Peyer's patch (tissue), 4 donors: Measurements from ENCODE around the gene TMC6. TPM values are rescaled to one million over a fixed set of nuclear protein-coding genes. Genes with fewer than 3 reads are reported as not detected.

Source experiments
- DNase-seq, 3 donors: peaks; one replicate each; pipeline ENCODE4 v3.0.0-alpha.2; 2017 to 2019
- H3K27ac ChIP-seq, 4 donors: fragments of 200-600 bp; sonication (generic); one replicate each; pipeline ENCODE4 v1.5.1; 2016 to 2019
- H3K27me3 ChIP-seq, 2 donors: fragments of 200-600 bp; sonication (generic); one replicate each; pipeline ENCODE4 v1.5.1; 2019
- H3K36me3 ChIP-seq, 3 donors: fragments of 200-600 bp; sonication (generic); one replicate each; pipeline ENCODE4 v1.5.1; 2016 to 2019
- H3K4me1 ChIP-seq, 4 donors: fragments of 200-600 bp; sonication (generic); one replicate each; pipeline ENCODE4 v1.5.1; 2016 to 2019
- H3K4me3 ChIP-seq, 4 donors: fragments of 200-600 bp; sonication (generic); 1 replicate in 3 of 4; 2 replicates in 1 of 4; pipeline ENCODE4 v1.5.1; 2016 to 2019; ENCODE audit warnings: mild to moderate bottlenecking in 1 of 4
- H3K9me3 ChIP-seq, 4 donors: fragments of 200-600 bp; sonication (generic); one replicate each; pipeline ENCODE4 v1.5.1; 2016 to 2019; ENCODE audit warnings: mild to moderate bottlenecking in 1 of 4
- CTCF ChIP-seq, 6 experiments: fragments of 450-650 bp in 4 of 6; fragments of 200-600 bp in 2 of 6; sonication (generic) in 1 of 6; IDR thresholded peaks; one replicate each; pipeline ENCODE4 v1.5.1; 2017 to 2019; ENCODE audit warnings: antibody characterized with exemption in 6 of 6, mild to moderate bottlenecking in 3 of 6, moderate library complexity in 1 of 6
- POLR2A ChIP-seq, 2 donors: fragments of 450-650 bp; IDR thresholded peaks; one replicate each; pipeline ENCODE4 v1.5.1; 2017; ENCODE audit warnings: antibody characterized with exemption in 2 of 2, mild to moderate bottlenecking in 2 of 2, moderate library complexity in 2 of 2
- small RNA-seq, 2 donors: library from RNA; depleted of rRNA; stranded (forward); fragments of <200 nt; gene quantifications; one replicate each; pipeline ENCODE3, GENCODE V24; 2016
- total RNA-seq, 4 donors: library from RNA; depleted of rRNA; stranded (reverse); fragments of >200 nt; gene quantifications; one replicate each; pipeline ENCODE4 v1.1.0, GENCODE V29; 2016

The TMC6 gene
- total RNA-seq, 4 donors from 2014 or later, result 54.5 to 107 (median 94.9) TPM

GRCh38 chr17:78064708-78065107, 63.8 kb downstream of the TMC6 start:
- no peak overlapping the region for H3K27ac ChIP-seq
- TF ChIP-seq POLR2A (IDR thresholded peaks at IDR 0.05) (no peak), CTCF (IDR thresholded peaks at IDR 0.05) (no peak)
- H3K4me1 ChIP-seq, result no peaks in the 10 kb centered on the region
- H3K9me3 ChIP-seq, result no peaks in the 10 kb centered on the region
- no peaks in the 10 kb centered on the region for H3K27me3 ChIP-seq
- peaks cover 0 to 22% (median 0%) of the 10 kb centered on the region in 3 donors for H3K36me3 ChIP-seq
- no peak for DNase-seq
- H3K4me3 ChIP-seq, result no peak overlapping the region

GRCh38 chr17:78063489-78063888, 65.1 kb downstream of the TMC6 start:
- Histone ChIP-seq H3K4me1 (peaks cover 0 to 2% (median 0%) of the 10 kb centered on the region in 4 donors), H3K27me3 (no peaks in the 10 kb centered on the region), H3K36me3 (peaks cover 0 to 10% (median 0%) of the 10 kb centered on the region in 3 donors), H3K9me3 (no peaks in the 10 kb centered on the region), H3K27ac (no peak overlapping the region), H3K4me3 (no peak overlapping the region)
- no peak for TF ChIP-seq CTCF (IDR thresholded peaks at IDR 0.05)
- no peak for TF ChIP-seq POLR2A (IDR thresholded peaks at IDR 0.05)
- DNase-seq, result no peak

GRCh38 chr17:78062596-78062995, 66.0 kb downstream of the TMC6 start:
- Histone ChIP-seq H3K4me3 (no peak overlapping the region), H3K27me3 (no peaks in the 10 kb centered on the region), H3K4me1 (peaks cover 0 to 4% (median 0%) of the 10 kb centered on the region in 4 donors), H3K36me3 (peaks cover 0 to 1% (median 0%) of the 10 kb centered on the region in 3 donors), H3K27ac (no peak overlapping the region), H3K9me3 (no peaks in the 10 kb centered on the region)
- DNase-seq, result no peak
- TF ChIP-seq POLR2A (IDR thresholded peaks at IDR 0.05) (no peak), CTCF (IDR thresholded peaks at IDR 0.05) (no peak)

Small RNA genes lying within 50 kb of the gene (small RNA-seq; reads per million reads assigned to genes)
- 0 reads per million in 2 donors for gene RNU6-625P

Other genes starting within 250 kb of the TMC6 start
- 10 to 100 TPM in 3 of 4 donors, 1 to 10 TPM in 1; 9.7 to 70.1 (median 23.2) TPM for gene TNRC6C, start 170.1 kb downstream of the TMC6 start, total RNA-seq
- gene TMC8, start 2.0 kb upstream of the TMC6 start, total RNA-seq, result 10 to 100 TPM in 3 of 4 donors, 1 to 10 TPM in 1; 10.0 to 66.8 (median 22.5) TPM
- 1 to 10 TPM in 1 of 4 donors, not detected in 3; 1.6 TPM for gene C17orf99, start 17.6 kb upstream of the TMC6 start, total RNA-seq
- 10 to 100 TPM; 51.2 to 87.2 (median 77.3) TPM for gene SYNGR2, start 39.8 kb upstream of the TMC6 start, total RNA-seq
- 10 to 100 TPM in 2 of 4 donors, 1 to 10 TPM in 2; 6.2 to 46.2 (median 10.1) TPM for gene TK1, start 58.3 kb upstream of the TMC6 start, total RNA-seq
- 10 to 100 TPM; 28.2 to 98.2 (median 51.7) TPM for gene AFMID, start 58.6 kb upstream of the TMC6 start, total RNA-seq
- 1 to 10 TPM; 2.4 to 6.5 (median 5.7) TPM for gene BIRC5, start 85.5 kb upstream of the TMC6 start, total RNA-seq
- gene TMEM235, start 102.9 kb upstream of the TMC6 start, total RNA-seq, result not detected
- gene SOCS3, start 231.3 kb upstream of the TMC6 start, total RNA-seq, result 100 to 1,000 TPM in 1 of 4 donors, 10 to 100 TPM in 2, 1 to 10 TPM in 1; 3.2 to 125 (median 20.8) TPM
- gene PGS1, start 249.9 kb upstream of the TMC6 start, total RNA-seq, result 100 to 1,000 TPM in 3 of 4 donors, 10 to 100 TPM in 1; 32.4 to 149 (median 116) TPM